Measurements from ENCODE around the gene TAF1A. TPM values are rescaled to one million over a fixed set of nuclear protein-coding genes. Genes with fewer than 3 reads are reported as not detected.

The TAF1A gene
- total RNA-seq = 10 to 100 TPM in 1 of 2 donors, 1 to 10 TPM in 1; 8.5 to 12.6 TPM

DNA sequence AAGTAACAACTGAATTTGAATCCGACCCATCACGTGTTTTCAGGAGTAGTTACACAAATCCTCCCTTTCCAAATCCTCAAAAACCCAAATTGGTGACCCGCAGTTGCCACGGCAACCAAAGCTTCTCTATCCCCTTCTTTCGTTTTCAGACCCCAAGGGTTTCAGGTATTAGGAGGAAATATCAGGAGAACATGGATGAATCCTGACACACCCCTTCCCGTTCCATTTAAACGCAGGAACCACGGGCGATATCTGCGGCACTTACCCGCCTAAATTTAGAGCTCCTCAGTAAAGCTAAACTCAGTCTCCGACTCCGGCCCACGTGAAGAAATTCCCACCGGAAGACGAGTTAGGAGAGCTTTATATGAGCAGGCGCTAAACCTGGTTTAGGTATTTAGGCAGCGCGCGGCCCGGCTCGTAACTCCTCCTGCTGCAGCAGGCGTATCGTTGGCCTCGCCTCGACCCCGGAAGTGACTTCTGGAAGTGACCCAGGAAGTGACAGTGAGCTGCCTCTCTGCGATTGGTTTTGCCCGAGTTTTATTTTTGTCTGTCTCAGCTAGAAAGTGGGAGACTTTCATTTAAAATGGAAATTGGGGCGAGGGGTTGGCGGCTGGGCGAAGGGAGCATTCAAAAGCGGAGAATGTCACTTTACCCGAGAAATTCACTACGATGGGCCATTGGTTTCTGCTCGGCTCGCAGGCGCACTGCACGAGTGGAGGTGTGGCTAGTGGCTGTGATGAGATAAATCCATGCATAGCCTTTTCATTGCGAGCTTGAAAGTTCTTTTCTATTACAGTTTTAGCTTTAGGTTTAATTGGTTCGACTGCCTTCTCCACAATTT lies at the start of gene TAF1A:
Gene TAF1A (minus strand): TSS at position 472 of the 841 bp plus-strand sequence.
- WGBS = under 1% methylated on average over 41 of the region's 41 CpGs
- intact Hi-C loops (cut with DNase I) = no loop called here

GRCh38 chr1:222634180-222635013 lies 44.7 kb upstream of the TAF1A start:
- Histone ChIP-seq H3K4me3 (no peak overlapping the region), H3K4me1 (replicated peaks) (no peaks in the 10 kb centered on the region), H3K36me3 (no peaks in the 10 kb centered on the region), H3K9me3 (no peaks in the 10 kb centered on the region), H3K27ac (no peak overlapping the region), H3K27me3 (replicated peaks; ENCODE audit: insufficient read depth) (no peaks in the 10 kb centered on the region)
- intact Hi-C loops (cut with DNase I) = loop anchor here (2.0 kb wide), 1 partner anchor 170 kb away; no protein-coding TSS in a partner anchor
- peak; percentile 86 for DNase-seq (ENCODE audit: low spot score)
- TF ChIP-seq POLR2A (IDR thresholded peaks at IDR 0.05) (no peak), CTCF (IDR thresholded peaks at IDR 0.05) (peak; percentile 67 to 92 (median 85)), POLR2AphosphoS5 (IDR thresholded peaks at IDR 0.05) (peak; percentile 49)
- 42% methylated on average over 7 of the region's 7 CpGs for WGBS

More for the DNA sequence above, at the start of gene TAF1A:
- DNase-seq (ENCODE audit: low spot score) = peak; percentile 82
- Histone ChIP-seq H3K4me3 (peak within 1 kb of the TSS; percentile 56 to 57), H3K4me1 (replicated peaks) (peaks cover 2% of the 10 kb centered on the region), H3K9me3 (no peaks in the 10 kb centered on the region), H3K27me3 (replicated peaks; ENCODE audit: insufficient read depth) (no peaks in the 10 kb centered on the region), H3K27ac (peak within 1 kb of the TSS; percentile 78 to 82), H3K36me3 (no peaks in the 10 kb centered on the region)
- TF ChIP-seq POLR2A (IDR thresholded peaks at IDR 0.05) (no peak), POLR2AphosphoS5 (IDR thresholded peaks at IDR 0.05) (peak; percentile 71)

GRCh38 chr1:222632749-222633148 lies 43.0 kb upstream of the TAF1A start:
- no peak for TF ChIP-seq CTCF (IDR thresholded peaks at IDR 0.05)
- no peak for TF ChIP-seq POLR2A (IDR thresholded peaks at IDR 0.05)
- TF ChIP-seq POLR2AphosphoS5 (IDR thresholded peaks at IDR 0.05) = no peak
- intact Hi-C loops (cut with DNase I) = no loop called here
- H3K27me3 ChIP-seq (replicated peaks; ENCODE audit: insufficient read depth) = no peaks in the 10 kb centered on the region
- H3K4me3 ChIP-seq = no peak overlapping the region
- DNase-seq (ENCODE audit: low spot score) = no peak
- no peaks in the 10 kb centered on the region for H3K36me3 ChIP-seq
- no peaks in the 10 kb centered on the region for H3K4me1 ChIP-seq (replicated peaks)
- H3K9me3 ChIP-seq = no peaks in the 10 kb centered on the region
- WGBS = 30% methylated on average over 2 of the region's 2 CpGs
- no peak overlapping the region for H3K27ac ChIP-seq

- intact Hi-C loops (cut with DNase I) = no loop called here
- WGBS = 87% methylated on average over 3 of the region's 3 CpGs
Observed at GRCh38 chr1:222631611-222632208, 42.0 kb upstream of the TAF1A start.

More at GRCh38 chr1:222631611-222632208, 42.0 kb upstream of the TAF1A start:
- H3K36me3 ChIP-seq = no peaks in the 10 kb centered on the region
- no peaks in the 10 kb centered on the region for H3K27me3 ChIP-seq (replicated peaks; ENCODE audit: insufficient read depth)
- H3K4me1 ChIP-seq (replicated peaks) = no peaks in the 10 kb centered on the region
- no peaks in the 10 kb centered on the region for H3K9me3 ChIP-seq
- no peak overlapping the region for H3K27ac ChIP-seq
- no peak overlapping the region for H3K4me3 ChIP-seq
- TF ChIP-seq POLR2AphosphoS5 (IDR thresholded peaks at IDR 0.05) (no peak), POLR2A (IDR thresholded peaks at IDR 0.05) (no peak), CTCF (IDR thresholded peaks at IDR 0.05) (no peak)
- no peak for DNase-seq (ENCODE audit: low spot score)
